Melanocyte of skin (primary cell): ENCODE measurements around the gene SLC35A5. TPM values are rescaled to one million over a fixed set of nuclear protein-coding genes. Genes with fewer than 3 reads are reported as not detected.

Experiments
- total RNA-seq, 2 donors: library from RNA; depleted of rRNA; stranded (reverse); fragments of >200 nt; gene quantifications; 2 replicates each; pipeline ENCODE4 v1.2.3, GENCODE V29; 2012

Gene SLC35A5
- total RNA-seq, result 10 to 100 TPM; 40.0 to 47.5 TPM

GRCh38 chr3:112561734-112562529 lies at the start of gene SLC35A5, which contains the start of gene ATG3:
TSS of gene SLC35A5 (plus strand) at chr3:112562045. CDS start at chr3:112563404, 1,359 bp downstream.
TSS of gene ATG3 (minus strand) at chr3:112561962. CDS start at chr3:112561528, 434 bp downstream.

Other genes with a start within 250 kb of the SLC35A5 start
- gene CD200, start 228.9 kb upstream of the SLC35A5 start, total RNA-seq, result 10 to 100 TPM in 1 of 2 donors, 1 to 10 TPM in 1; 7.2 to 17.0 TPM
- gene BTLA, start 62.6 kb upstream of the SLC35A5 start, total RNA-seq, result not detected
- gene ATG3, start 83 bp upstream of the SLC35A5 start, total RNA-seq, result 10 to 100 TPM; 77.1 to 92.2 TPM
- 10 to 100 TPM; 11.7 to 15.8 TPM for gene CCDC80, start 79.1 kb downstream of the SLC35A5 start, total RNA-seq